Amniotic epithelial cell (primary cell): ENCODE results near the gene CYP2F1.
"Not testable (repeated sequence)": the region's sequence is repeated elsewhere in the genome, so short reads cannot be mapped to it uniquely, and the experiment has no call there.

Experiments
- DNase-seq: peaks from one replicate; pipeline ENCODE4 v3.0.0-alpha.2; 2010; ENCODE audit warnings: low read depth

Gene CYP2F1

DNA sequence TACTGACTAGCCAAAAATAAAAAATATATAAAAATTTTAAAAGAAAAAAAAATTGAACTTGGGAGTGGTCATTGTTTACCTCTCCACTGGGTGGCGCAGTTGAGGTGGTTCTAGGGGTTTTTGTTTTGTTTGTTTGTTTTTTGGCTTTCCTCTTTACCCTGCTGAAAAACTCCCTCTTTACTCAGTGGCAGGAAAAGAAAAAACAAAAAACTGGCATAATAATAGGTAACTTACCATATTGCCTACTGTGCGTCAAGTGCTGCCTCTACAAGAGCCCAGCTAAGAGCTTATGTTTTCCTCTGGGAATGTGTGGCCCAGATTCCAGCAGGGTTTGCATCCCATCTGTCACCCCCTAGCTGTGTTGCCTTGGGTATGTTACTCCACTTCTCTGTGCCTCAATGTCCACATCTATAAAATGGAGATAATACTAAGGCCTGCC is 12.6 kb downstream of the CYP2F1 start:
- peak; percentile 6 for DNase-seq

DNA sequence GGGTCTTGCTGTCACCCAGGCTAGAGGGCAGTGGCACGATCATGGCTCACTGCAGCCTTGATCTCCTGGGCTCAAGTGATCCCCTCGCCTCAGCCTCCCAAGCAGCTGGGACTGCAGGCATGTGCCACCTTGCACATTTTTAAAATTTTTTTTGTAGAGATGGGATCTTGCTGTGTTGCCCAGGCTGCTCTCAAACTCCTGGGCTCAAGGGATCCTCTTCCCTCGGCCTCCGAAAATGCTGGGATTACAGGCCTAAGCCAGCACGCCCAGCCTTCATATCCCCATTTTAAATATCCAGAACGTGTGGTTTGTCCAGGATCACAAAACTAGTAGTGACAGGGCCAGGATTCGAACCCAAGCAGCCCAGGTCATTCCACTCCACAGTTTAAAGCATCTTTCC is 13.1 kb downstream of the CYP2F1 start:
- not testable (repeated sequence) for DNase-seq

DNA sequence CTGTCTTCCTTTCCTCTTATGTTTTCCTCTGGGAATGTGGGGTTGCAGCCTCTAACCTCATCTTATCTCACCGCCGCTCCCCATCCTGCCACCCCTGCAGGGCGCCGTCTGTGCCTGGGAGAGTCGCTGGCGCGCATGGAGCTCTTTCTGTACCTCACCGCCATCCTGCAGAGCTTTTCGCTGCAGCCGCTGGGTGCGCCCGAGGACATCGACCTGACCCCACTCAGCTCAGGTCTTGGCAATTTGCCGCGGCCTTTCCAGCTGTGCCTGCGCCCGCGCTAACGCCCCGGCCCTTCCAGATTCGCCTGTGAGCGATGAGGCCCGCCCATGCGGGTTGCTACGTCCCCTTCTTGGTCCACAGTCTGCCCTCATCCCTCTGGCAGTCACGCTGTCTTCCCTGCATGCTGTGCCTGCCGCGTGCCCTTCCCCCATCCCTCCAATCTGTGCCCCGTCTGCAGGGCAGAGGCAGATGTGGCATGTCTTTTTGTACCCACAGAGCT is 13.6 kb downstream of the CYP2F1 start:
- peak; percentile 43 for DNase-seq

- DNase-seq, result no peak
These were observed 14.5 kb downstream of the CYP2F1 start for GRCh38 chr19:41128692-41129091.

GRCh38 chr19:41131186-41131585 is 17.0 kb downstream of the CYP2F1 start:
- no peak for DNase-seq

DNA sequence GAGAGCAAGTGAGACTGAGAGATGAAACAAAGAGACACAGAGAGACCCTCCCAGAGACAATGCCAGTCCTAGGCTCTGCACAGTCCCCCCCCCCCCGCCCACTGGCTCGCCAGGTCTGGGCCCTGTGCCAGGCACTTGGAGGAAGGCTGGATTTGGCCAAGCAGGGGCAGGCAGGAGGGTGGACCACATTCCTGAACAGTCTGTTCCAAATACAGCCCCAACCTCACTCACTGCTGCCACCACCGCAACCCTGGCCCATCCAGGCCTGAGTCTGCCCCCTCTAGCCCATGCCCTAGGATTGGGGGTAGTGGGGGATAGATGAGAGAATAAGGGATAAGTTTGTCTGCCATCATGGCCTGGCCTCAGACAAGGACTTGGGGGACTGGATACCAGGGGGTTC is 19.0 kb downstream of the CYP2F1 start:
- DNase-seq, result no peak

DNA sequence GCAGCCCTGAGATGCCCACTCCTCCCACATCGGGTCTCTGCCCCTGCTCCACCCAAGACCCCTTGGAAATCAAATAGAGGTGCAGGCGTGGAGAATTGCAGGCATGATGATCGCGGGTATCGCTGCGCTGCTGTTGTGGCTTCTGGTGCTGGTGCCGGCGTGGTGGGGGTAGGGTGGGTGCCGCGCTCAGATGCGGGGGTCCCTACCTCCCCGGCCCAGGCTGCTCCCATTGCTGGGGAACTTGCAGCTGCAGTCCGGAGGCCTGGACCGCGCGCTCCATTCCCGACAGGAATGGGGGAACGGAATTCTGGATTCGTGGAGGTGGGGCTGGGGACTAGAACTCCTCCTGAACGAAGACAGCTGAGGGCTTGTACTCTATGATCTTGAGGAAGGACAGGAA is 20.4 kb downstream of the CYP2F1 start:
- DNase-seq, result no peak

DNA sequence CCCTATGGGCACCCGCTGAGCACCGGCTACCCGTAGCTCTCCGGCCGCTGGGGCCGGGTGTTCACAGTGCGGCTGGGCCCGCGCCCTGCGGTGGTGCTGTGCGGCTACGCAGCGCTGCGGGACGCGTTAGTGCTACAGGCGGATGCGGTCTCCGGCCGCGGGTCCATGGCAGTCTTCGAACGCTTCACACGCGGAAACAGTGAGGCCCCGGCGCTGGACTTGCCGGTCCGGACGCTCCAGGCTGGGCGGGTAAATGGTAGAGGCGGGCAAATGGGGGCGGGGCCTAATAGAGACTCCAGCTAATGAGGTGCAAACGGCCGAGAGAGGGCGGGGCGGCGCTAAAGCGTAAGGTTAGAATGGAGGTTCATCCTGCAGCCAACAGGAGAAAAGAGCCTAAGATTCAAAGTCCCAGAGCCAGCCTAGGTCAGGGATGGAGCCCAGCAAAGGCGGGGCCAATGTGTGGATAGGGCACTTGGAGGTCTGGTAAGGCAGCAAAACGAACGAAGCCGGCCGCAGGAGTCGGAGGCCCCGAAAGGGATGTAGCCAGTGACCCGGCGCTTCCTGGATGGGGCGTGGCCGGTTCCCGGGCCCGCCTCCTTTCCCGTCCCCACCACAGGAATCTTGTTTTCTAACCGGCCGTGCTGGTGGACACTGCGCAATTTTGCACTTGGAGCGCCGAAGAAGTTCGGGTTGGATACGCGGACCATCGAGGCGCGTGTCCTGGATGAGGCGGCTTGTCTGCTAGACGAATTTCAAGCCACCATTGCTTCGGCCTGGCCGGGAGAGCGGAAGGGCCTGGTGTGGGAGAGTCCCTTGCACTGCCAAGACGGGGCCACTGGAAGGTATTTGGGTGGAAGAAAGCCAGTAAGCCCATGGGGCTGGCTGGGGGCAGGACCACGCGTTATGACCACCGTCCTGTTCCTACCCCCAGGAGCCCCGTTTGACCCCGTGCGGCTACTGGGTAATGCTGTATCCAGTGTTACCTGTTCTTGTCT is 21.5 kb downstream of the CYP2F1 start:
- peak; percentile 80 for DNase-seq

DNA sequence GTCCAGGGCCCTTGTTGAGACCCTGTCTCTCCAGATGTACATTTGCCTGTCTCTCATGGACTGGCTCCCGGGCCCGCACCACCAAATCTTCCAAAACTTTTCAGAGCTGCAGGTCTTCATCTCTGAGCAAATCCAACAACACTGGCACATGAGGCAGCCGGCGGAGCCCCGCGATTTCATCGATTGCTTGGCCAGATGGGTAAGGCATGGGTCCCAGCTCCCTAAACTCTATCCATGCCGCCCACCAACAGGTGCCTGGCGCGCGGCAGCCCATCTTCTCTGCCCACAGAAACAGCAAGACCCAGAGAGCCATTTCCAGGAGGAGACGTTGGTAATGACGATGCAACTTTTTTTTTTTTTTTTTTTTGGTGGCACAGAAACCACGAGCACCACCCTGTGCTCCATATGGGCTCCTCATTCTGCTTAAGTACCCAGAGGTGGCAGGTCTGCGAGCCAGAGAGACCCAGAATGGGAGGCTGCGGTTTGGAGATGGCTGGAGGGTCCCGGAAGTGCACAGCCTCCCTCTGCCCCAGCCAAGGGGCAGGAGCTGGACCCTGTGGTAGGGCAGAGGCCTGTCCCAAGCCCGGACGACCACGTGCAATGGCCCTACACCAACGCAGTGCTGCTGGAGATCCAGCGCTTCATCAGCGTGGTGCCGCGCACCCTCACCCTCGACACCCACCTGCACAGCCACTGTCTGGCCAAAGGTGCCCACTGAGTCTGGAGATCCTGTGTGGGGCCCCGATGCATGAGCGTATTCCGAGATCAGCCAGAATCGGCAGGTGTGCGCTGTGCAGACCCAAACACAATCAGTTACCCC is 22.6 kb downstream of the CYP2F1 start:
- no peak for DNase-seq

DNA sequence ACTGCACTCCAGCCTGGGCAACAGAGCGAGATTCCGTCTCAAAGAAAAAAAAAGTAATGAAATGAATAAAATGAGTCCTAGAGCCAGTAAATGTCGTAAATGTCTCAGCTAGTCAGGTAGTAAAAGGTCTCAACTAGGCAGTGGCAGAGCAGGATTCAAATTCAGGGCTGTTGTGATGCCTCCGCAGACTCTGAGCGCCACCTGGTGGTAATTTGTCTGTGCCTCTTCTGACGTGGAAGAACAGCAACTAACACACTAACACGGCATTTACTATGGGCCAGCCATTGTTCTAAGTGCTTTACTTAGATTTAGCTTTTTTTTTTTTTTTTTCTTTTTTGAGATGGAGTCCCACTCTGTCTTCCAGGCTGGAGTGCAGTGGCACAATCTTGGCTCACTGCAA is 30.2 kb downstream of the CYP2F1 start:
- DNase-seq, result peak; percentile 77

DNA sequence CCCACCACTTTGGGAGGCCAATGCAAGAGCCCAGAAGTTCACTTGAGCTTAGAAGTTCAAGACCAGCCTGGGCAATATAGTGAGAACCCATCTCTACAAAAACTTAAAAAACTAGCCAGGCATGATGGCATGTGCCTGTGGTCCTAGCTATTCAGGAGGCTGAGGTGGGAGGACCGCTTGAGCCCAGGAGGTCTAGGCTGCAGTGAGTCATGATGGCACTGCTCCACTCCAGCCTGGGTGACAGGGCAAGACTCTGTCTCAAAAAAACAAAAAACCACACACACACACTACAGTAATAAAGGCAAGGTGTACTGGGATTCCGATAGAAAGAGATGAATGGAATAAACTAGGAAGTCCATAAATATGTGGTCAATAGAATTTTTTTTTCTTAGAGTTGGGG is 35.6 kb downstream of the CYP2F1 start:
- DNase-seq, result no peak

GRCh38 chr19:41150986-41151385 is 36.8 kb downstream of the CYP2F1 start:
- not testable (repeated sequence) for DNase-seq

- no peak for DNase-seq
These were observed 39.8 kb downstream of the CYP2F1 start for GRCh38 chr19:41154060-41154459.

DNA sequence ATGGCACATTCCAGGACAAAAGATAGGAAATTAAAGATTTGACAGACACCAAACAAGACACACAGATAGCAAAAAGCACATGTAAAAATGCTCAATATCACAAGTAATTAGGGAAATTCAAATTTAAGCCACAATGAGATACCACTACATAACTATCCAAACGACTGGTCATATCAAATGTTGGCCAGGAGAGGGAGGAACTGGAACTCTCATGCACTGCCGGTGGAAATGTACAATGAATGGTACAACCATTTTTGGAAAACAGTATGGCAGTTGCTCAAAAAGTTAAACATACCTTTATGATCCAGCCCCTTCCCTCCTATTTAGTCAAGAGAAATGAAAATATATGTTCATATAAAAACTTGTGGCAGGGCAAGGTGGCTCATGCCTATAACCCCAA is 42.0 kb downstream of the CYP2F1 start:
- DNase-seq, result no peak

GRCh38 chr19:41159881-41160280 is 45.6 kb downstream of the CYP2F1 start:
- peak; percentile 95 for DNase-seq

- no peak for DNase-seq
These were observed 47.7 kb downstream of the CYP2F1 start for GRCh38 chr19:41161903-41162302.

DNA sequence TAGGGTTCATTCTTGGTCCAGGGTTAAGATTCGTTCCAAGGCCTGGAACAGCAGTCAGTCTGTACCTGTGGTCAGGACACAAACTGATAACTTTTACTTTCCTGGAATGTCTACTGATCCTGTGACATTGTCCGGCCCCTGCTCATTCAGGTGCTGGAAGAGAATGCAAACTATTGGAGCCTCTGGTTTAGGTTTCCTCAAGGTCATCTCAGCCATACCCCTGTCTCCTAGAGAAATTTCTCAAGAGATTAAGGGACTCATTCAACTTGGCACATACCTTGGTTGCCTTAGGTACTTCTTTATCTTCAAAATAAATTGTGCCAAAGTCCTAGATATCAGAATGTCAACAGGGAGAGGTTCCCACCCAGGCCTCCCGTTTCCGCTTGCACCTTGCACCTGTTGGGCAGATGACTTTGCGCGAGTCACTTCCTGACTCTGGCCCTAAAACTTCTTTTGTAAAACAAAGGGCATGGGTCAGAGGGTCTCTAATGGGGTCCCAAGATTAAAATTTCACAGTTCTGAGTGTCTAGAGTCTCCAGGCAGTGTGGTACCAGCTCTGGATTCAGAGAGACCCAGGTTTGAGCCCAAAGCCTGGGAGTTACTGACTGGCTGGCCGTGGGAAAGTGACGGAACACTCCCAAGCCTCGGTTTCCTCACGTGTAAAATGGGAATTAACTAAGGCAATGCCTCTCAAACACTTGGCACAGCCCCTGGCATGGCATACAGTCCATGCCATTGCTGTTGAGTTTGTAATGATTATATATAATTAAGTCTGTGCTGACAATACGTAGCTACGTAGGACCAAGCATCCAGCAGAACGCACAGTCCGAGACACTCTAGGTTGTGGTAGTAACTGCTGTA is 52.9 kb downstream of the CYP2F1 start:
- DNase-seq, result no peak

GRCh38 chr19:41172297-41173164 is 58.3 kb downstream of the CYP2F1 start:
- no peak for DNase-seq

- no peak for DNase-seq
These were observed 60.2 kb downstream of the CYP2F1 start for GRCh38 chr19:41174297-41174928.
